ENCODE data around the gene FEZ2.

Gene FEZ2

GRCh38 chr2:36586672-36587071 lies 11.3 kb downstream of the FEZ2 start:
- DNase-seq: no peak

GRCh38 chr2:36584148-36584794 lies 13.7 kb downstream of the FEZ2 start:
- DNase-seq: no peak

GRCh38 chr2:36582951-36583350 lies 15.0 kb downstream of the FEZ2 start:
- no peak for DNase-seq

- DNase-seq: no peak
Observed at GRCh38 chr2:36582538-36582937, 15.4 kb downstream of the FEZ2 start.

GRCh38 chr2:36579297-36579664 lies 18.7 kb downstream of the FEZ2 start:
- no peak for DNase-seq

GRCh38 chr2:36578343-36579296 lies 19.3 kb downstream of the FEZ2 start:
- no peak for DNase-seq

- no peak for DNase-seq
Observed at GRCh38 chr2:36577884-36578283, 20.1 kb downstream of the FEZ2 start.

- DNase-seq: no peak
Observed at GRCh38 chr2:36574560-36574959, 23.4 kb downstream of the FEZ2 start.

- DNase-seq: no peak
Observed at GRCh38 chr2:36573165-36573564, 24.8 kb downstream of the FEZ2 start.

- no peak for DNase-seq
Observed at GRCh38 chr2:36572719-36573059, 25.3 kb downstream of the FEZ2 start.

GRCh38 chr2:36572054-36572718 lies 25.8 kb downstream of the FEZ2 start:
- no peak for DNase-seq

GRCh38 chr2:36570416-36570815 lies 27.6 kb downstream of the FEZ2 start:
- no peak for DNase-seq

- DNase-seq: no peak
Observed at GRCh38 chr2:36569267-36569856, 28.6 kb downstream of the FEZ2 start.

GRCh38 chr2:36568516-36569246 lies 29.3 kb downstream of the FEZ2 start:
- no peak for DNase-seq

GRCh38 chr2:36567711-36568408 lies 30.1 kb downstream of the FEZ2 start:
- no peak for DNase-seq

GRCh38 chr2:36566887-36567286 lies 31.1 kb downstream of the FEZ2 start:
- no peak for DNase-seq

- no peak for DNase-seq
Observed at GRCh38 chr2:36565712-36566111, 32.3 kb downstream of the FEZ2 start.

GRCh38 chr2:36564377-36564930 lies 33.5 kb downstream of the FEZ2 start:
- no peak for DNase-seq

- no peak for DNase-seq
Observed at GRCh38 chr2:36562973-36563532, 34.9 kb downstream of the FEZ2 start.

GRCh38 chr2:36562240-36562639 lies 35.7 kb downstream of the FEZ2 start:
- no peak for DNase-seq

- DNase-seq: no peak
Observed at GRCh38 chr2:36561237-36561944, 36.6 kb downstream of the FEZ2 start.
